Heart right ventricle (tissue), 16 donors: ENCODE results near the gene NUP54. TPM values are rescaled to one million over a fixed set of nuclear protein-coding genes. Genes with fewer than 3 reads are reported as not detected.

Experiments
- ATAC-seq, 8 donors: fragments of 200-7000 bp; cut with Tn5 transposase; one replicate each; pipeline ENCODE4 v1.9.1; 2020; ENCODE audit warnings: mild to moderate bottlenecking in 8 of 8, moderate library complexity in 8 of 8, moderate number of reproducible peaks in 1 of 8
- DNase-seq, 2 donors: peaks; one replicate each; pipeline ENCODE4 v3.0.0-alpha.2; 2020
- H3K27ac ChIP-seq, 10 donors: fragments of 200-600 bp; sonication (generic) in 2 of 10; one replicate each; pipeline versions ENCODE4 v1.5.0 to v1.8.0; 2020 to 2022; ENCODE audit warnings: mild to moderate bottlenecking in 3 of 10
- H3K27me3 ChIP-seq, 7 donors: fragments of 200-600 bp; one replicate each; pipeline ENCODE4 v1.8.0; 2021 to 2022; ENCODE audit warnings: mild to moderate bottlenecking in 2 of 7
- H3K36me3 ChIP-seq, 9 donors: fragments of 200-600 bp; sonication (generic) in 1 of 9; one replicate each; pipeline versions ENCODE4 v1.5.0 to v1.8.0; 2020 to 2022; ENCODE audit warnings: mild to moderate bottlenecking in 2 of 9
- H3K4me1 ChIP-seq, 9 donors: fragments of 200-600 bp; sonication (generic) in 1 of 9; one replicate each; pipeline versions ENCODE4 v1.5.0 to v1.8.0; 2020 to 2022; ENCODE audit warnings: mild to moderate bottlenecking in 4 of 9
- H3K4me3 ChIP-seq, 10 donors: fragments of 200-600 bp; sonication (generic) in 2 of 10; one replicate each; pipeline versions ENCODE4 v1.5.0 to v1.8.0; 2020 to 2022; ENCODE audit warnings: mild to moderate bottlenecking in 7 of 10, moderate library complexity in 2 of 10
- H3K9me3 ChIP-seq, 11 donors: fragments of 200-600 bp in 10 of 11; sonication (generic) in 2 of 11; one replicate each; pipeline versions ENCODE4 v1.5.0 to v1.8.0; 2013 to 2022; ENCODE audit warnings: mild to moderate bottlenecking in 2 of 11, control low read depth in 1 of 11, moderate library complexity in 1 of 11
- WGBS, 2 donors: extraction: QIAGEN DNeasy Blood & Tissue Kit; methylation state at CpG; one replicate each; pipeline ENCODE4 v1.1.7; 2013; ENCODE audit warnings: inconsistent platforms in 1 of 2; 5-methylcytosine and 5-hydroxymethylcytosine counted together
- intact Hi-C, 10 donors: fragments of 100-400 bp; cut with DNase I; formaldehyde crosslinking; loops; one replicate each; pipeline versions ENCODE4 v1.11.1 to v1.14.2; 2022
- polyA plus RNA-seq, 2 donors: library from polyadenylated mRNA; stranded (reverse); fragments of 200-250 nt; gene quantifications; one replicate each; pipeline ENCODE4 v1.2.3, GENCODE V29; 2013
- total RNA-seq, 10 donors: library from RNA; stranded (reverse); fragmentation: NEBNext Ultra II Directional in 3 of 10; extraction: Animal tissue kit (Norgen Biotek cat#: 25700) in 3 of 10; gene quantifications; one replicate each; pipeline versions ENCODE4 v1.2.1 to v1.2.4, GENCODE V29; 2021 to 2023
- TF ChIP-seq, protein P1 (sequence below), 9 donors: fragments of 200-600 bp; sonication (generic) in 2 of 9; IDR thresholded peaks; one replicate each; pipeline versions ENCODE4 v1.5.0 to v1.8.0; 2021 to 2022; ENCODE audit warnings: antibody characterized with exemption in 9 of 9, mild to moderate bottlenecking in 5 of 9, moderate library complexity in 1 of 9
- donor health status: Arrhythmogenic right ventricular cardiomyopathy.
- donor health status: ischemic (EF 13 %, LVEDD 7.1; RV severe dilation, severe dysfunction).
- donor health status: healthy with polysubstance abuse.
- donor health status: DM: no; HTN: yes; CAD: no.
- donor health status: DM: no; HTN: no; CAD: no.
- donor health status: ischemic (EF 25% LVEDD 6.9; RV normal size, moderate dysfunction).
- donor health status: ischemic (EF 25% LVEDD 5.7; RV mildly dilated, moderate dysfunction).
- donor health status: healthy.
- donor health status: DM: yes; HTN: yes; CAD: no.
- donor health status: Ischemic cardiomyopathy.
- donor health status: ischemic (EF 35%, LVEDD 5.7; RV mildly dilated, moderate dysfunction).
- donor health status: nonischemic (EF 11% LVEDD 7.7; RV severe dilation, severe dysfunction).
- donor health status: DM: yes; HTN: yes; CAD: no.
- donor health status: PGD.
- donor health status: ischemic (EF 29% LVEDD 5.4; RV normal size, mild dysfunction).
- donor health status: nonischemic (EF 23%, LVEDD 6.1; RV moderate dilation, normal function).

NUP54 gene
- total and polyA plus RNA-seq, 12 donors = 9.6 to 25.8 (median 18.9) TPM

DNA sequence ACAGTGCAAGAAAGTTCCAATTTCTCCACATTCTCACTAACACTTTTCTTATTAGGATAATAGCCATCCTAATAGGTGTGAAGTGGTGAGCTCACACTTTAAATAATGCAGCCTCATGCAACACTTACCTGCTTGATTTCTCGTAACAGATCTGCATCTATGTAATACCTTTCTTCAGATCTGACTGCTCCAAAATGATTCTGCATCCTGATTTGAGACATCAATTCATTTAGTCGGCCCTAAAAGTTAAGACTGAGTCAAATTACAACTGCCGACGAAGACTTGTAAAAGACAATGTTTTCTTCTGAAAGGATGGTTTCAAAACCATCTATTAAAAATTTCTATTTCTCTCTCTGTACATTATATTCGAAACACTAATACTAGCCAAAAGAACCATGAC lies 30.7 kb downstream of the NUP54 start:
- H3K27ac ChIP-seq = no peak overlapping the region
- H3K4me3 ChIP-seq = no peak overlapping the region
- H3K4me1 ChIP-seq = no peaks in the 10 kb centered on the region
- DNase-seq (no peak), ATAC-seq (no peak)
- intact Hi-C loops = no loop called here
- H3K9me3 ChIP-seq = peaks cover 0 to 8% (median 0%) of the 10 kb centered on the region in 11 donors
- WGBS, 2 donors = 99% methylated on average over 5 of the region's 5 CpGs
- no peaks in the 10 kb centered on the region for H3K27me3 ChIP-seq
- TF ChIP-seq, protein P1, sequence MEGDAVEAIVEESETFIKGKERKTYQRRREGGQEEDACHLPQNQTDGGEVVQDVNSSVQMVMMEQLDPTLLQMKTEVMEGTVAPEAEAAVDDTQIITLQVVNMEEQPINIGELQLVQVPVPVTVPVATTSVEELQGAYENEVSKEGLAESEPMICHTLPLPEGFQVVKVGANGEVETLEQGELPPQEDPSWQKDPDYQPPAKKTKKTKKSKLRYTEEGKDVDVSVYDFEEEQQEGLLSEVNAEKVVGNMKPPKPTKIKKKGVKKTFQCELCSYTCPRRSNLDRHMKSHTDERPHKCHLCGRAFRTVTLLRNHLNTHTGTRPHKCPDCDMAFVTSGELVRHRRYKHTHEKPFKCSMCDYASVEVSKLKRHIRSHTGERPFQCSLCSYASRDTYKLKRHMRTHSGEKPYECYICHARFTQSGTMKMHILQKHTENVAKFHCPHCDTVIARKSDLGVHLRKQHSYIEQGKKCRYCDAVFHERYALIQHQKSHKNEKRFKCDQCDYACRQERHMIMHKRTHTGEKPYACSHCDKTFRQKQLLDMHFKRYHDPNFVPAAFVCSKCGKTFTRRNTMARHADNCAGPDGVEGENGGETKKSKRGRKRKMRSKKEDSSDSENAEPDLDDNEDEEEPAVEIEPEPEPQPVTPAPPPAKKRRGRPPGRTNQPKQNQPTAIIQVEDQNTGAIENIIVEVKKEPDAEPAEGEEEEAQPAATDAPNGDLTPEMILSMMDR (IDR thresholded peaks at IDR 0.05) = no peak
- peaks cover 0 to 100% (median 40%) of the 10 kb centered on the region in 9 donors for H3K36me3 ChIP-seq

DNA sequence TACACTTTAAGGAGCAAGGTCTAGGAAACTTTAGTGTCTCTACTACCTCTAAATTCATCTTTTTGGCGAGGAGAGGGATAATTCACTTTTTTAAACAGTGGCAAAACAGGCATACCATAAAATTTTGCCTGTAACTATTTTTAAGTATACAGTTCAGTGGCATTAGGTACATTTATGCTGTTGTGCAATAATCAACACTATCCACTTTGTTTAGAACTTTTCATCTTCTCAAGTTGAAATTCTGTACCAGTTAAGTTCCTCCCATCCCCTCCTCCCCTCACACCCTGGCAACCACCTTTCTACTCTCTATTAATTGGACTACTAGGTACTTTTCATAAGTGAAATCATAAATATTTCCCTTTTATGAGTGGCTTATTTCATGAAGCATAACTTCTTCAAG lies 31.4 kb downstream of the NUP54 start:
- TF ChIP-seq, protein P1 (IDR thresholded peaks at IDR 0.05) = no peak
- Histone ChIP-seq H3K4me3 (no peak overlapping the region), H3K27ac (no peak overlapping the region), H3K36me3 (peaks cover 0 to 100% (median 33%) of the 10 kb centered on the region in 9 donors), H3K27me3 (no peaks in the 10 kb centered on the region), H3K9me3 (peaks cover 0 to 2% (median 0%) of the 10 kb centered on the region in 11 donors), H3K4me1 (no peaks in the 10 kb centered on the region)
- 94 to 95% methylated on average over 1 of the region's 1 CpG for WGBS, 2 donors
- ATAC-seq = no peak
- DNase-seq = no peak
- intact Hi-C loops = no loop called here

DNA sequence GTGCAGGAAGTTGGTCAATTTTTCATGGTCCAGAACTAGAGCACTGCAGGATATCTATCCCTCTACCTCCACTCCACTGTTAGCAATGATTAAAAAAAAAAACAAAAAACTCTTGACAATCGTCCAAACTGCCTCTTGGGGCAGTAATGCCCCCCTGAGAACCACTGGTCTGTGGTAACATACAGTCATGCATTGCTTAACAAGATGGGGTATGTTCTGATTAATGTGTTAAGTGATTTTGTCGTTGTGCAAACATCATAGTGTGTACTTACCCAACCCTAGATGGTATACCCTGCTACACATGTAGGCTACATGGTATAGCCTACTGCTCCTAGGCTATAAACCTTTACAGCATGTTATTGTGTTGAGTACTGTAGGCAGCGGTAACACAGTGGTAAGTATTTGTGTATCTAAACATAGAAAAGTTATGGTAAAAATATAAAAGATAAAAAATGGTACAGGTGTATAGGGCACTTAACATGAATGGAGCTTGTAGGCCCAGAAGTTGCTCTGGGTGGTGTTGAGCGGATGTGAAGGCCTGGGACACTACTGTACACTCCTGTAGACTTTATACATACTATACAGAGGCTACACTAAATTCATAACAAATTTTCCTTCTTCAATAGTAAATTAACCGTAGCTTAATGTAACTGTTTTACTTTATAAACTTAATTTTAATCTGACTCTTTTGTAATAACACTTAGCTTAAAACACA lies 39.6 kb downstream of the NUP54 start:
- Histone ChIP-seq H3K27me3 (no peaks in the 10 kb centered on the region), H3K4me3 (no peak overlapping the region), H3K4me1 (peaks cover 0 to 13% (median 0%) of the 10 kb centered on the region in 9 donors), H3K36me3 (peaks cover 0 to 22% (median 5%) of the 10 kb centered on the region in 9 donors), H3K27ac (no peak overlapping the region), H3K9me3 (no peaks in the 10 kb centered on the region)
- TF ChIP-seq, protein P1 (IDR thresholded peaks at IDR 0.05) = no peak
- ATAC-seq = no peak
- WGBS, 2 donors = 63 to 65% methylated on average over 5 of the region's 5 CpGs
- DNase-seq = no peak
- intact Hi-C loops = no loop called here

DNA sequence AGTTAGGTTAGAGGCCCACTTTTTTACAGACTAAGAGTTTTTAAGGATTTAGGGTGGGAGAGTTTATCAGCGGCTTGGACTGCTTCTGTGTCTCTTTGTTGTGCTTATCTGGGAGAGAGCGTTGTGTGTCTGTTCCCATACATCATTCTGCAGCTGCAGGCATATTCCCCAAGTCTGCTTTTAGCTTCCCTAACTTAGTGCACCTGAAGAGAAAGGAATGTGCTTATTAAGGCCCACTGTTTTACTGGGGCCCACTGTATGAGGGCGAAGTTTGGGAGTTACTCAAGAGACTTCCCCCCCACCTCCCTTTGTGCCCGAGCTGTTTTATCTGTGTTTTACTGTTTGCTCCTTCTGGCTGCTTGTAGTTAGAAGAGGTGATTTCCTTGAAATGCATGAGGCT lies 41.8 kb downstream of the NUP54 start:
- Histone ChIP-seq H3K27me3 (no peaks in the 10 kb centered on the region), H3K36me3 (no peaks in the 10 kb centered on the region), H3K27ac (no peak overlapping the region), H3K9me3 (no peaks in the 10 kb centered on the region), H3K4me1 (peaks cover 0 to 13% (median 0%) of the 10 kb centered on the region in 9 donors), H3K4me3 (no peak overlapping the region)
- TF ChIP-seq, protein P1 (IDR thresholded peaks at IDR 0.05) = no peak
- WGBS, 2 donors = 68 to 70% methylated on average over 4 of the region's 4 CpGs
- intact Hi-C loops = no loop called here
- DNase-seq (no peak), ATAC-seq (no peak)
